Fibroblast of the aortic adventitia (primary cell): ENCODE data around the gene HNRNPK. TPM values are rescaled to one million over a fixed set of nuclear protein-coding genes. Genes with fewer than 3 reads are reported as not detected.

Experiments used
- DNase-seq: peaks from one replicate; pipeline ENCODE4 v3.0.0-alpha.2; 2010; ENCODE audit warnings: low read depth
- H3K4me3 ChIP-seq: 2 replicates; pipeline ENCODE4 v1.5.1; 2011; ENCODE audit warnings: low read depth, mild to moderate bottlenecking, control low read depth, low read length, moderate library complexity
- total RNA-seq: library from RNA; depleted of rRNA; stranded (reverse); fragments of >200 nt; gene quantifications from 2 replicates; pipeline ENCODE4 v1.2.3, GENCODE V29; 2012; ENCODE audit warnings: low replicate concordance
- TF ChIP-seq, protein P1 (sequence below): IDR thresholded peaks from 2 replicates; pipeline ENCODE4 v1.5.1; 2011; ENCODE audit warnings: mild to moderate bottlenecking, low read length, control low read depth, inconsistent platforms; ENCODE audit not compliant: insufficient read depth

The HNRNPK gene
- total RNA-seq, 1 donor: 445 TPM

GRCh38 chr9:83935276-83935935 is 44.6 kb downstream of the HNRNPK start:
- DNase-seq: peak; percentile 92
- no peak overlapping the region for H3K4me3 ChIP-seq
- TF ChIP-seq, protein P1, sequence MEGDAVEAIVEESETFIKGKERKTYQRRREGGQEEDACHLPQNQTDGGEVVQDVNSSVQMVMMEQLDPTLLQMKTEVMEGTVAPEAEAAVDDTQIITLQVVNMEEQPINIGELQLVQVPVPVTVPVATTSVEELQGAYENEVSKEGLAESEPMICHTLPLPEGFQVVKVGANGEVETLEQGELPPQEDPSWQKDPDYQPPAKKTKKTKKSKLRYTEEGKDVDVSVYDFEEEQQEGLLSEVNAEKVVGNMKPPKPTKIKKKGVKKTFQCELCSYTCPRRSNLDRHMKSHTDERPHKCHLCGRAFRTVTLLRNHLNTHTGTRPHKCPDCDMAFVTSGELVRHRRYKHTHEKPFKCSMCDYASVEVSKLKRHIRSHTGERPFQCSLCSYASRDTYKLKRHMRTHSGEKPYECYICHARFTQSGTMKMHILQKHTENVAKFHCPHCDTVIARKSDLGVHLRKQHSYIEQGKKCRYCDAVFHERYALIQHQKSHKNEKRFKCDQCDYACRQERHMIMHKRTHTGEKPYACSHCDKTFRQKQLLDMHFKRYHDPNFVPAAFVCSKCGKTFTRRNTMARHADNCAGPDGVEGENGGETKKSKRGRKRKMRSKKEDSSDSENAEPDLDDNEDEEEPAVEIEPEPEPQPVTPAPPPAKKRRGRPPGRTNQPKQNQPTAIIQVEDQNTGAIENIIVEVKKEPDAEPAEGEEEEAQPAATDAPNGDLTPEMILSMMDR: no peak

- TF ChIP-seq, protein P1: no peak
- DNase-seq: peak; percentile 73
- H3K4me3 ChIP-seq: no peak overlapping the region
Measured at GRCh38 chr9:83934569-83935275, 45.3 kb downstream of the HNRNPK start.

GRCh38 chr9:83933790-83934189 is 46.2 kb downstream of the HNRNPK start:
- H3K4me3 ChIP-seq: no peak overlapping the region
- TF ChIP-seq, protein P1: no peak
- peak; percentile 75 for DNase-seq

- TF ChIP-seq, protein P1: no peak
- H3K4me3 ChIP-seq: no peak overlapping the region
- no peak for DNase-seq
Measured at GRCh38 chr9:83932851-83933250, 47.2 kb downstream of the HNRNPK start.

DNA sequence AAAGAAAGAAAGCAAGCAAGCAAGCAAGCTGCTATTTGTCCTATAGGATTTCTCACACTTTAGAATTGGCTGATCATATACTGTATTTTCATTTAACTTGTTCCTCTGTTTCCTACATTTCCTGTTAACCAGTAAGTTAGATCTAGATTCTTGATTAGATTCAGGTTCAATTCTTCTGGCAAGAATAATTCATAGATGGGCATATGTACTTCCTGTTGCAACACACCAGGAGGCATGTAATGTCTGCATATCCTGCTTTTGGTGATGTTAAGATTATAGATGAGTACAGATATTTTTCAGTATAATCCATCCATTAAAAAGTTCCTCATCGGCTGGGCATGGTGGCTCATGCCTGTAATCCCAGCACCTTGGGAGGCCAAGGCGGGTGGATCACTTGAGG is 48.0 kb downstream of the HNRNPK start:
- DNase-seq: no peak
- no peak overlapping the region for H3K4me3 ChIP-seq
- TF ChIP-seq, protein P1: no peak

DNA sequence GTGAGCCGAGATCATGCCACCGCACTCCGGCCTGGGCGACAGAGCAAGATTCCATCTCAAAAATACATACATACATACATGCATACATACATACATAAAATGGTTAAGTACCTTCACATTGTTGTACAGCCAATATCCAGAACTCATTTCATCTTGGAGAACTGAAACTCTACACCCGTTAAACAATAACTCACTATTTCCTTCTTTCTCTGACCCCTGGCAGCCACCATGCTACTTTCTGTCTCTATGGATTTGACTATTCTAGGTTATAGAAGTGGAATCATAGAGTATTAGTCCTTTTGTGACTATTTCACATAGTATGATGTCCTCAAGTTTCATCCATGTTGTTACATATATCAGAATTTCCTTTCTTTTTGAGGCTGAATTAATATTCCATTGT is 49.1 kb downstream of the HNRNPK start:
- H3K4me3 ChIP-seq: no peak overlapping the region
- TF ChIP-seq, protein P1: no peak
- DNase-seq: no peak
